ENCODE results near the gene CREB3L2. TPM values are rescaled to one million over a fixed set of nuclear protein-coding genes. Genes with fewer than 3 reads are reported as not detected.
A peak's percentile ranks its signal among the peaks of the same experiment; 100 is the strongest.

Gene CREB3L2
- total and polyA plus RNA-seq, 2 of the 13 experiments (the other 11 are each of a cell fraction or from before 2014, with no cell fraction given), result 22.1 to 41.1 TPM

GRCh38 chr7:137967143-137968018 is 34.5 kb downstream of the CREB3L2 start (continued):
- TF ChIP-seq FOXP4 (CRISPR knock-in tag; IDR thresholded peaks at IDR 0.05), result peak; percentile 76
- TF ChIP-seq MAX (IDR thresholded peaks at IDR 0.05), result peak; percentile 24; the same call in 1 of the 2 replicates
- no peak for TF ChIP-seq ZNF503 (CRISPR knock-in tag; IDR thresholded peaks at IDR 0.05)
- TF ChIP-seq MLXIP (CRISPR knock-in tag; IDR thresholded peaks at IDR 0.05; ENCODE audit: borderline replicate concordance), result no peak
- TF ChIP-seq HOXA7 (CRISPR knock-in tag; IDR thresholded peaks at IDR 0.05), result no peak
- no peak for TF ChIP-seq ZNF772 (CRISPR knock-in tag; IDR thresholded peaks at IDR 0.05)
- peak; percentile 51 for TF ChIP-seq ELF3 (CRISPR knock-in tag; IDR thresholded peaks at IDR 0.05)
- no peak for TF ChIP-seq FOXA1 (IDR thresholded peaks at IDR 0.05)
- TF ChIP-seq FOXA1 (CRISPR knock-in tag; IDR thresholded peaks at IDR 0.05), result peak; percentile 89
- TF ChIP-seq HIC2 (CRISPR knock-in tag; IDR thresholded peaks at IDR 0.05; ENCODE audit: low read depth), result peak; percentile 82
- peak; percentile 22; the same call in 1 of the 2 replicates for TF ChIP-seq PATZ1 (CRISPR knock-in tag; IDR thresholded peaks at IDR 0.05)
- TF ChIP-seq GATA4 (IDR thresholded peaks at IDR 0.05; ENCODE audit: borderline replicate concordance, low read depth), result peak; percentile 58; the same call in 1 of the 2 replicates
- TF ChIP-seq NKX3-1 (CRISPR knock-in tag; IDR thresholded peaks at IDR 0.05), result no peak
- TF ChIP-seq ZNF280B (CRISPR knock-in tag; IDR thresholded peaks at IDR 0.05; ENCODE audit: borderline replicate concordance), result no peak
- no peak for TF ChIP-seq LCORL (IDR thresholded peaks at IDR 0.05)
- TF ChIP-seq LCORL (CRISPR knock-in tag; IDR thresholded peaks at IDR 0.05), result peak; percentile 50; the same call in 1 of the 2 replicates
